Neural progenitor cell (in vitro differentiated cells): ENCODE results near the gene VKORC1. TPM values are rescaled to one million over a fixed set of nuclear protein-coding genes. Genes with fewer than 3 reads are reported as not detected.

Source experiments
- DNase-seq: peaks from one replicate; pipeline ENCODE4 v3.0.0-alpha.2; 2016; ENCODE audit warnings: low spot score
- H2AFZ ChIP-seq: fragments of 200-600 bp; sonication (generic); replicated peaks from 2 replicates; pipeline ENCODE4 v1.6.1; 2016; ENCODE audit warnings: antibody characterized with exemption
- H3F3A ChIP-seq: fragments of 200-600 bp; sonication (generic); 2 replicates; pipeline ENCODE4 v1.6.1; 2016; ENCODE audit warnings: antibody characterized with exemption, low read depth
- H3K27ac ChIP-seq: fragments of 200-600 bp; sonication (generic); 2 replicates; pipeline ENCODE4 v1.5.1; 2016; ENCODE audit warnings: mild to moderate bottlenecking
- H3K27me3 ChIP-seq: fragments of 200-600 bp; sonication (generic); 2 replicates; pipeline ENCODE4 v1.6.1; 2016; ENCODE audit warnings: mild to moderate bottlenecking, moderate library complexity
- H3K36me3 ChIP-seq: fragments of 200-600 bp; sonication (generic); 2 replicates; pipeline ENCODE4 v1.5.1; 2016
- H3K4me1 ChIP-seq: fragments of 200-600 bp; sonication (generic); 2 replicates; pipeline ENCODE4 v1.6.1; 2016; ENCODE audit warnings: mixed run types
- H3K4me2 ChIP-seq: fragments of 200-600 bp; sonication (generic); 2 replicates; pipeline ENCODE4 v1.6.1; 2016
- H3K4me3 ChIP-seq: fragments of 200-600 bp; sonication (generic); 2 replicates; pipeline ENCODE4 v1.5.1; 2016
- H3K79me2 ChIP-seq: fragments of 200-600 bp; sonication (generic); 2 replicates; pipeline ENCODE4 v1.6.1; 2016; ENCODE audit warnings: low read depth
- H3K9ac ChIP-seq: fragments of 200-600 bp; sonication (generic); 2 replicates; pipeline ENCODE4 v1.6.1; 2016
- H3K9me3 ChIP-seq: fragments of 200-600 bp; sonication (generic); 2 replicates; pipeline ENCODE4 v1.5.1; 2016; ENCODE audit warnings: low read depth
- H4K20me1 ChIP-seq: fragments of 200-600 bp; sonication (generic); 2 replicates; pipeline ENCODE4 v1.6.1; 2016; ENCODE audit warnings: low read depth
- H3K27ac Mint-ChIP-seq: 3 replicates; pipeline ENCODE4 v1.8.0; 2021; ENCODE audit warnings: mixed read lengths
- H3K27me3 Mint-ChIP-seq: 2 replicates; pipeline ENCODE4 v1.8.0; 2022; ENCODE audit warnings: low read depth, mild to moderate bottlenecking, inconsistent platforms, moderate library complexity, mixed read lengths; ENCODE audit not compliant: insufficient read depth
- H3K36me3 Mint-ChIP-seq: 3 replicates; pipeline ENCODE4 v1.8.0; 2021; ENCODE audit warnings: mixed read lengths
- H3K4me1 Mint-ChIP-seq: 3 replicates; pipeline ENCODE4 v1.8.0; 2021; ENCODE audit warnings: mixed read lengths
- H3K4me3 Mint-ChIP-seq: 3 replicates; pipeline ENCODE4 v1.8.0; 2021; ENCODE audit warnings: mild to moderate bottlenecking, moderate library complexity, mixed read lengths
- H3K9me3 Mint-ChIP-seq: 3 replicates; pipeline ENCODE4 v1.8.0; 2020; ENCODE audit warnings: mixed read lengths
- EZH2 ChIP-seq: fragments of 200-600 bp; sonication (generic); IDR thresholded peaks from 2 replicates; pipeline ENCODE4 v1.6.1; 2017; ENCODE audit warnings: antibody characterized with exemption, mild to moderate bottlenecking, moderate library complexity
- EZH2phosphoT487 ChIP-seq: fragments of 200-600 bp; sonication (generic); IDR thresholded peaks from 2 replicates; pipeline ENCODE4 v1.6.1; 2017; ENCODE audit warnings: antibody characterized with exemption
- total RNA-seq: library from RNA; depleted of rRNA; stranded (reverse); fragments of >200 nt; gene quantifications from 2 replicates; pipeline ENCODE4 v1.2.3, GENCODE V29; 2015; ENCODE audit warnings: low replicate concordance
- TF ChIP-seq, protein P1 (sequence below): fragments of 200-600 bp; sonication (generic); IDR thresholded peaks from 2 replicates; pipeline ENCODE4 v1.5.1; 2017; ENCODE audit warnings: antibody characterized with exemption, mild to moderate bottlenecking

The VKORC1 gene
- total RNA-seq, 1 donor from 2014 or later: 95.9 TPM

- H3K27ac ChIP-seq: peak within 1 kb of the TSS; percentile 89
- H4K20me1 ChIP-seq: peaks cover 24% of the 10 kb centered on the region
- H3K4me2 ChIP-seq: peak within 1 kb of the TSS; percentile 96
- H3K9me3 ChIP-seq: no peaks in the 10 kb centered on the region
- peak within 1 kb of the TSS; percentile 77 for H3K4me3 ChIP-seq
- DNase-seq: peak; percentile 100
- H3K36me3 Mint-ChIP-seq: peaks cover 18% of the 10 kb centered on the region
- H2AFZ ChIP-seq: peak within 1 kb of the TSS; percentile 77
- H3K27ac Mint-ChIP-seq: peak within 1 kb of the TSS; percentile 98
- H3K4me1 Mint-ChIP-seq: peaks cover 21% of the 10 kb centered on the region
- no peaks in the 10 kb centered on the region for H3K9me3 Mint-ChIP-seq
- TF ChIP-seq, protein P1, sequence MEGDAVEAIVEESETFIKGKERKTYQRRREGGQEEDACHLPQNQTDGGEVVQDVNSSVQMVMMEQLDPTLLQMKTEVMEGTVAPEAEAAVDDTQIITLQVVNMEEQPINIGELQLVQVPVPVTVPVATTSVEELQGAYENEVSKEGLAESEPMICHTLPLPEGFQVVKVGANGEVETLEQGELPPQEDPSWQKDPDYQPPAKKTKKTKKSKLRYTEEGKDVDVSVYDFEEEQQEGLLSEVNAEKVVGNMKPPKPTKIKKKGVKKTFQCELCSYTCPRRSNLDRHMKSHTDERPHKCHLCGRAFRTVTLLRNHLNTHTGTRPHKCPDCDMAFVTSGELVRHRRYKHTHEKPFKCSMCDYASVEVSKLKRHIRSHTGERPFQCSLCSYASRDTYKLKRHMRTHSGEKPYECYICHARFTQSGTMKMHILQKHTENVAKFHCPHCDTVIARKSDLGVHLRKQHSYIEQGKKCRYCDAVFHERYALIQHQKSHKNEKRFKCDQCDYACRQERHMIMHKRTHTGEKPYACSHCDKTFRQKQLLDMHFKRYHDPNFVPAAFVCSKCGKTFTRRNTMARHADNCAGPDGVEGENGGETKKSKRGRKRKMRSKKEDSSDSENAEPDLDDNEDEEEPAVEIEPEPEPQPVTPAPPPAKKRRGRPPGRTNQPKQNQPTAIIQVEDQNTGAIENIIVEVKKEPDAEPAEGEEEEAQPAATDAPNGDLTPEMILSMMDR: no peak
- no peak for TF ChIP-seq EZH2
- no peak for TF ChIP-seq EZH2phosphoT487
- peak within 1 kb of the TSS; percentile 99 for H3K4me3 Mint-ChIP-seq
- H3K9ac ChIP-seq: peak within 1 kb of the TSS; percentile 82
- peaks cover 24% of the 10 kb centered on the region for H3F3A ChIP-seq
- no peaks in the 10 kb centered on the region for H3K36me3 ChIP-seq
- H3K79me2 ChIP-seq: peaks cover 70% of the 10 kb centered on the region
- H3K4me1 ChIP-seq: peaks cover 14% of the 10 kb centered on the region
- no peaks in the 10 kb centered on the region for H3K27me3 ChIP-seq
- peaks cover 10% of the 10 kb centered on the region for H3K27me3 Mint-ChIP-seq
Observed at GRCh38 chr16:31073970-31074813, 20.4 kb downstream of the VKORC1 start, which contains the start of the genes ZNF646 and ZNF668. TSS of gene ZNF646 (plus strand) at chr16:31074422. CDS start at chr16:31076325, 1,903 bp downstream. TSS of gene ZNF668 (minus strand) at chr16:31074240. CDS start at chr16:31064459, 9,781 bp downstream.

- peaks cover 10% of the 10 kb centered on the region for H3K27me3 Mint-ChIP-seq
- H3K4me3 Mint-ChIP-seq: peak overlapping the region; percentile 99
- H3K27ac ChIP-seq: peak overlapping the region; percentile 68
- TF ChIP-seq EZH2 (no peak), EZH2phosphoT487 (no peak)
- TF ChIP-seq, protein P1: no peak
- no peaks in the 10 kb centered on the region for H3K9me3 Mint-ChIP-seq
- H3K27me3 ChIP-seq: no peaks in the 10 kb centered on the region
- peaks cover 24% of the 10 kb centered on the region for H3F3A ChIP-seq
- peaks cover 25% of the 10 kb centered on the region for H4K20me1 ChIP-seq
- peaks cover 21% of the 10 kb centered on the region for H3K4me1 Mint-ChIP-seq
- H3K27ac Mint-ChIP-seq: peak overlapping the region; percentile 98
- peak overlapping the region; percentile 75 for H2AFZ ChIP-seq
- no peaks in the 10 kb centered on the region for H3K9me3 ChIP-seq
- peaks cover 14% of the 10 kb centered on the region for H3K4me1 ChIP-seq
- H3K4me3 ChIP-seq: peak overlapping the region; percentile 77
- peaks cover 78% of the 10 kb centered on the region for H3K79me2 ChIP-seq
- DNase-seq: peak; percentile 97
- peaks cover 12% of the 10 kb centered on the region for H3K36me3 Mint-ChIP-seq
- no peaks in the 10 kb centered on the region for H3K36me3 ChIP-seq
- peak overlapping the region; percentile 91 for H3K4me2 ChIP-seq
- H3K9ac ChIP-seq: peak overlapping the region; percentile 82
Observed at GRCh38 chr16:31073142-31073969, 21.2 kb downstream of the VKORC1 start.

- DNase-seq: peak; percentile 39
- H3K4me3 Mint-ChIP-seq: peak overlapping the region; percentile 99
- H3K4me1 Mint-ChIP-seq: peaks cover 21% of the 10 kb centered on the region
- H3K36me3 Mint-ChIP-seq: peaks cover 6% of the 10 kb centered on the region
- peaks cover 14% of the 10 kb centered on the region for H3K27me3 Mint-ChIP-seq
- H3F3A ChIP-seq: peaks cover 24% of the 10 kb centered on the region
- H3K4me3 ChIP-seq: peak overlapping the region; percentile 77
- H3K27ac ChIP-seq: peak overlapping the region; percentile 27
- H3K9ac ChIP-seq: peak overlapping the region; percentile 82
- H4K20me1 ChIP-seq: peaks cover 25% of the 10 kb centered on the region
- peak overlapping the region; percentile 75 for H2AFZ ChIP-seq
- peaks cover 83% of the 10 kb centered on the region for H3K79me2 ChIP-seq
- peak overlapping the region; percentile 98 for H3K27ac Mint-ChIP-seq
- TF ChIP-seq, protein P1: no peak
- no peak for TF ChIP-seq EZH2phosphoT487
- TF ChIP-seq EZH2: no peak
- peaks cover 14% of the 10 kb centered on the region for H3K4me1 ChIP-seq
- no peaks in the 10 kb centered on the region for H3K9me3 ChIP-seq
- no peaks in the 10 kb centered on the region for H3K9me3 Mint-ChIP-seq
- H3K4me2 ChIP-seq: peak overlapping the region; percentile 91
- H3K36me3 ChIP-seq: no peaks in the 10 kb centered on the region
- H3K27me3 ChIP-seq: no peaks in the 10 kb centered on the region
Observed at GRCh38 chr16:31072540-31073141, 22.0 kb downstream of the VKORC1 start.
